Colonic mucosa (tissue), 4 donors: ENCODE data around the gene TRMT2A. TPM values are rescaled to one million over a fixed set of nuclear protein-coding genes. Genes with fewer than 3 reads are reported as not detected.

Experiments used
- DNase-seq: peaks from one replicate; pipeline ENCODE4 v3.0.0-alpha.2; 2020
- H3K27ac ChIP-seq: fragments of 200-600 bp; one replicate; pipeline ENCODE4 v1.8.0; 2021
- H3K27me3 ChIP-seq: fragments of 200-600 bp; one replicate; pipeline ENCODE4 v1.8.0; 2021
- H3K36me3 ChIP-seq: fragments of 200-600 bp; one replicate; pipeline ENCODE4 v1.8.0; 2021
- H3K4me1 ChIP-seq: fragments of 200-600 bp; one replicate; pipeline ENCODE4 v1.8.0; 2021; ENCODE audit warnings: mild to moderate bottlenecking
- H3K4me3 ChIP-seq: fragments of 200-600 bp; one replicate; pipeline ENCODE4 v1.8.0; 2021
- H3K9ac ChIP-seq, 2 donors: one replicate each; pipeline ENCODE4 v1.7.0; 2013; ENCODE audit warnings: control low read depth in 2 of 2, low read depth in 2 of 2, low read length in 2 of 2
- H3K9me3 ChIP-seq: fragments of 200-600 bp; one replicate; pipeline ENCODE4 v1.8.0; 2021
- CTCF ChIP-seq: fragments of 200-600 bp; IDR thresholded peaks from one replicate; pipeline ENCODE4 v1.8.0; 2022; ENCODE audit warnings: antibody characterized with exemption, mild to moderate bottlenecking
- intact Hi-C: fragments of 100-400 bp; cut with DNase I; formaldehyde crosslinking; loops from one replicate; pipeline ENCODE4 v1.14.1; 2022
- total RNA-seq, 2 donors: library from RNA; stranded (reverse); fragmentation: NEBNext Ultra II Directional in 1 of 2; extraction: Animal tissue kit (Norgen Biotek cat#: 25700) in 1 of 2; gene quantifications; one replicate each; pipeline ENCODE4 v1.2.1, GENCODE V29; 2021
- donor health status: healthy.
- donor health status: DM: no; HTN: no; CAD: no.
- donor health status: DM: no; HTN: no; CAD: no.

Gene TRMT2A
- total RNA-seq, 2 donors from 2014 or later, result 31.9 to 63.6 TPM

- Histone ChIP-seq H3K27me3 (no peaks in the 10 kb centered on the region), H3K36me3 (peaks cover 23% of the 10 kb centered on the region), H3K9me3 (no peaks in the 10 kb centered on the region), H3K27ac (no peak overlapping the region), H3K4me3 (no peak overlapping the region), H3K9ac (no peak overlapping the region), H3K4me1 (no peaks in the 10 kb centered on the region)
- no peak for DNase-seq
- intact Hi-C loops, result loop anchor here (10.0 kb wide), 1 partner anchor 145 kb away; no protein-coding TSS in a partner anchor
- TF ChIP-seq CTCF, result no peak
Observed at GRCh38 chr22:20109411-20110358, 7.3 kb downstream of the TRMT2A start.

- H3K9ac ChIP-seq, result no peak overlapping the region
- H3K27me3 ChIP-seq, result no peaks in the 10 kb centered on the region
- H3K4me3 ChIP-seq, result no peak overlapping the region
- H3K27ac ChIP-seq, result no peak overlapping the region
- peaks cover 23% of the 10 kb centered on the region for H3K36me3 ChIP-seq
- no peaks in the 10 kb centered on the region for H3K9me3 ChIP-seq
- H3K4me1 ChIP-seq, result no peaks in the 10 kb centered on the region
- DNase-seq, result no peak
- TF ChIP-seq CTCF, result no peak
- intact Hi-C loops, result no loop called here
Observed at GRCh38 chr22:20108757-20109230, 8.2 kb downstream of the TRMT2A start.

- no peaks in the 10 kb centered on the region for H3K27me3 ChIP-seq
Observed at GRCh38 chr22:20107951-20108756, 8.9 kb downstream of the TRMT2A start.

GRCh38 chr22:20107471-20107901, 9.5 kb downstream of the TRMT2A start:
- DNase-seq, result no peak
- no peak overlapping the region for H3K27ac ChIP-seq
- no peak overlapping the region for H3K9ac ChIP-seq
- intact Hi-C loops, result no loop called here
- no peaks in the 10 kb centered on the region for H3K4me1 ChIP-seq
- no peak for TF ChIP-seq CTCF
- H3K27me3 ChIP-seq, result no peaks in the 10 kb centered on the region
- no peak overlapping the region for H3K4me3 ChIP-seq
- H3K9me3 ChIP-seq, result no peaks in the 10 kb centered on the region
- peaks cover 23% of the 10 kb centered on the region for H3K36me3 ChIP-seq

More at GRCh38 chr22:20107951-20108756, 8.9 kb downstream of the TRMT2A start:
- H3K36me3 ChIP-seq, result peaks cover 23% of the 10 kb centered on the region
- no peak overlapping the region for H3K27ac ChIP-seq
- no peaks in the 10 kb centered on the region for H3K9me3 ChIP-seq
- TF ChIP-seq CTCF, result no peak
- DNase-seq, result no peak
- intact Hi-C loops, result no loop called here
- no peaks in the 10 kb centered on the region for H3K4me1 ChIP-seq
- no peak overlapping the region for H3K9ac ChIP-seq
- no peak overlapping the region for H3K4me3 ChIP-seq

GRCh38 chr22:20106849-20107237, 10.2 kb downstream of the TRMT2A start:
- no peaks in the 10 kb centered on the region for H3K9me3 ChIP-seq
- no peak overlapping the region for H3K9ac ChIP-seq
- no peaks in the 10 kb centered on the region for H3K4me1 ChIP-seq
- no peak for DNase-seq
- H3K36me3 ChIP-seq, result peaks cover 23% of the 10 kb centered on the region
- H3K4me3 ChIP-seq, result no peak overlapping the region
- H3K27ac ChIP-seq, result no peak overlapping the region
- H3K27me3 ChIP-seq, result no peaks in the 10 kb centered on the region
- intact Hi-C loops, result no loop called here
- TF ChIP-seq CTCF, result no peak
